ENCODE results near the gene AFF3. TPM values are rescaled to one million over a fixed set of nuclear protein-coding genes. Genes with fewer than 3 reads are reported as not detected.

AFF3 gene
- total and polyA plus RNA-seq, 2 donors (not counting 1 experiment from before 2014, with no cell fraction given): 0.50 to 2.5 TPM

DNA sequence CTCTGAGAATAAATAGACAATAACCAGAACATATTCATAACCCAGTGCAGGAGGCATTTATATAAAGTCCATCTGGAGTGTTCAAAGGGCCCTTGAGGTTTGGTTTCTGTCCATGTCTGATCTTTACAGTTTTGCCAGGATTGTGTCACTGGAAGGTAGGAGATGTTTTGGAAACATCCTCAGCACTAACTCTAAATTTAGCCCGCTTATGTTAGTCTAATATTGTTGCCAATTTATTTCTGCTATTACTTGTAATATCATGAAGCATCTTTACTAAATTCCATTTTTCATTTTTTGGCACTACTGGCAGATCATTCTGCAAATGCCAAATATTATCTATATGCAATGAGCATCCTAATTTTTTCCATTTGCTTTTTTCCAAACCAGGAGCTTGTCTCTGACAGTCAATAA, 630.2 kb downstream of the AFF3 start:
- H3K36me3 ChIP-seq (ENCODE audit: control insufficient read depth, insufficient read depth, low read length): no peaks in the 10 kb centered on the region
- H3K9me3 ChIP-seq (ENCODE audit: control insufficient read depth, insufficient read depth, low read depth, low read length): no peaks in the 10 kb centered on the region
- H3K79me2 ChIP-seq (ENCODE audit: control insufficient read depth, insufficient read depth, low read length): no peaks in the 10 kb centered on the region
- TF ChIP-seq, protein P1, sequence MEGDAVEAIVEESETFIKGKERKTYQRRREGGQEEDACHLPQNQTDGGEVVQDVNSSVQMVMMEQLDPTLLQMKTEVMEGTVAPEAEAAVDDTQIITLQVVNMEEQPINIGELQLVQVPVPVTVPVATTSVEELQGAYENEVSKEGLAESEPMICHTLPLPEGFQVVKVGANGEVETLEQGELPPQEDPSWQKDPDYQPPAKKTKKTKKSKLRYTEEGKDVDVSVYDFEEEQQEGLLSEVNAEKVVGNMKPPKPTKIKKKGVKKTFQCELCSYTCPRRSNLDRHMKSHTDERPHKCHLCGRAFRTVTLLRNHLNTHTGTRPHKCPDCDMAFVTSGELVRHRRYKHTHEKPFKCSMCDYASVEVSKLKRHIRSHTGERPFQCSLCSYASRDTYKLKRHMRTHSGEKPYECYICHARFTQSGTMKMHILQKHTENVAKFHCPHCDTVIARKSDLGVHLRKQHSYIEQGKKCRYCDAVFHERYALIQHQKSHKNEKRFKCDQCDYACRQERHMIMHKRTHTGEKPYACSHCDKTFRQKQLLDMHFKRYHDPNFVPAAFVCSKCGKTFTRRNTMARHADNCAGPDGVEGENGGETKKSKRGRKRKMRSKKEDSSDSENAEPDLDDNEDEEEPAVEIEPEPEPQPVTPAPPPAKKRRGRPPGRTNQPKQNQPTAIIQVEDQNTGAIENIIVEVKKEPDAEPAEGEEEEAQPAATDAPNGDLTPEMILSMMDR (conservative IDR thresholded peaks at IDR 0.05 in 1 of 2, IDR thresholded peaks at IDR 0.05 in 1 of 2; ENCODE audit: low read depth in 1 of 2, low read length in 2 of 2): no peak
- TF ChIP-seq EZH2 (IDR thresholded peaks at IDR 0.05; ENCODE audit: low read length, missing control alignments): no peak
- DNase-seq (ENCODE audit: low read depth in 2 of 2): no peak
- no peak overlapping the region for H3K27ac ChIP-seq (ENCODE audit: insufficient read depth, low read length)
- no peak overlapping the region for H3K9ac ChIP-seq (ENCODE audit: insufficient read depth, low read length)
- H3K27me3 ChIP-seq (ENCODE audit: control insufficient read depth, insufficient read depth, low read length): no peaks in the 10 kb centered on the region
- no peak overlapping the region for H2AFZ ChIP-seq (ENCODE audit: low read length)
- no peaks in the 10 kb centered on the region for H4K20me1 ChIP-seq (ENCODE audit: control insufficient read depth, extremely low read depth, insufficient read depth, low read length)
- H3K4me3 ChIP-seq (replicated peaks in 1 of 4; ENCODE audit: control extremely low read depth in 1 of 4, insufficient read depth in 1 of 4, low read depth in 3 of 4, low read length in 4 of 4): no peak overlapping the region
- no peaks in the 10 kb centered on the region for H3K4me1 ChIP-seq (ENCODE audit: control insufficient read depth, extremely low read depth, insufficient read depth, low read length)
- H3K4me2 ChIP-seq (ENCODE audit: extremely low read depth, insufficient read depth, low read length): no peak overlapping the region

DNA sequence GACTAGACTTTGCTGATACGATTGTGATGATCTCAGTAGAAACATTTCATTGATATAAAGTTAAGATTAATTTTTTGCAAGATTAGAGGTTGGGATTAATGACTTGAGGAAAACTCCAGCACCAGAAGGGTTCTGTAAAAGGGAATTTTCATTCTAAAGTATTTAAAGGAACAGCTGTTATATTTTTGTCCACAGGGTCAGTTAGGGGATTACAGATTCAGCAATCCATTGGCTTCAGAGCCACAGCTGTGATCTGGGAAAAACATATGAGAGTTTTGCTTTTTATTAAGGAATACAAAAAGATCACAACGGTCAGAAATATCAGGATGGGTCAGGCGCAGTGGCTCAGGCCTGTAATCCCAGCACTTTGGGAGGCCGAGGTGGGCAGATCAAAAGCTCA, 633.0 kb downstream of the AFF3 start:
- H3K36me3 ChIP-seq (ENCODE audit: control insufficient read depth, insufficient read depth, low read length): no peaks in the 10 kb centered on the region
- H3K27me3 ChIP-seq (ENCODE audit: control insufficient read depth, insufficient read depth, low read length): peaks cover 2% of the 10 kb centered on the region
- H3K4me2 ChIP-seq (ENCODE audit: extremely low read depth, insufficient read depth, low read length): no peak overlapping the region
- H2AFZ ChIP-seq (ENCODE audit: low read length): no peak overlapping the region
- no peaks in the 10 kb centered on the region for H3K9me3 ChIP-seq (ENCODE audit: control insufficient read depth, insufficient read depth, low read depth, low read length)
- H3K79me2 ChIP-seq (ENCODE audit: control insufficient read depth, insufficient read depth, low read length): no peaks in the 10 kb centered on the region
- H3K4me1 ChIP-seq (ENCODE audit: control insufficient read depth, extremely low read depth, insufficient read depth, low read length): no peaks in the 10 kb centered on the region
- no peak overlapping the region for H3K9ac ChIP-seq (ENCODE audit: insufficient read depth, low read length)
- H3K4me3 ChIP-seq (replicated peaks in 1 of 4; ENCODE audit: control extremely low read depth in 1 of 4, insufficient read depth in 1 of 4, low read depth in 3 of 4, low read length in 4 of 4): no peak overlapping the region
- H3K27ac ChIP-seq (ENCODE audit: insufficient read depth, low read length): no peak overlapping the region
- no peaks in the 10 kb centered on the region for H4K20me1 ChIP-seq (ENCODE audit: control insufficient read depth, extremely low read depth, insufficient read depth, low read length)
- TF ChIP-seq EZH2 (IDR thresholded peaks at IDR 0.05; ENCODE audit: low read length, missing control alignments): no peak
- TF ChIP-seq, protein P1 (conservative IDR thresholded peaks at IDR 0.05 in 1 of 2, IDR thresholded peaks at IDR 0.05 in 1 of 2; ENCODE audit: low read depth in 1 of 2, low read length in 2 of 2): no peak
- DNase-seq (ENCODE audit: low read depth in 2 of 2): no peak

GRCh38 chr2:99507937-99508818, 634.2 kb downstream of the AFF3 start:
- Histone ChIP-seq H3K36me3 (ENCODE audit: control insufficient read depth, insufficient read depth, low read length) (no peaks in the 10 kb centered on the region), H3K4me3 (replicated peaks in 1 of 4; ENCODE audit: control extremely low read depth in 1 of 4, insufficient read depth in 1 of 4, low read depth in 3 of 4, low read length in 4 of 4) (no peak overlapping the region), H3K79me2 (ENCODE audit: control insufficient read depth, insufficient read depth, low read length) (no peaks in the 10 kb centered on the region), H3K27me3 (ENCODE audit: control insufficient read depth, insufficient read depth, low read length) (peaks cover 2% of the 10 kb centered on the region), H3K9me3 (ENCODE audit: control insufficient read depth, insufficient read depth, low read depth, low read length) (no peaks in the 10 kb centered on the region), H3K9ac (ENCODE audit: insufficient read depth, low read length) (no peak overlapping the region), H2AFZ (ENCODE audit: low read length) (no peak overlapping the region), H3K27ac (ENCODE audit: insufficient read depth, low read length) (no peak overlapping the region), H3K4me2 (ENCODE audit: extremely low read depth, insufficient read depth, low read length) (no peak overlapping the region), H4K20me1 (ENCODE audit: control insufficient read depth, extremely low read depth, insufficient read depth, low read length) (no peaks in the 10 kb centered on the region), H3K4me1 (ENCODE audit: control insufficient read depth, extremely low read depth, insufficient read depth, low read length) (no peaks in the 10 kb centered on the region)
- no peak for DNase-seq (ENCODE audit: low read depth in 2 of 2)
- no peak for TF ChIP-seq EZH2 (IDR thresholded peaks at IDR 0.05; ENCODE audit: low read length, missing control alignments)
- TF ChIP-seq, protein P1 (conservative IDR thresholded peaks at IDR 0.05 in 1 of 2, IDR thresholded peaks at IDR 0.05 in 1 of 2; ENCODE audit: low read depth in 1 of 2, low read length in 2 of 2): no peak

All from fibroblast of lung (primary cell).